Left lung (tissue), 10 donors: ENCODE results near the gene DSCAM. TPM values are rescaled to one million over a fixed set of nuclear protein-coding genes. Genes with fewer than 3 reads are reported as not detected.

Experiments
- ATAC-seq: fragments of 200-7000 bp; cut with Tn5 transposase; one replicate; pipeline ENCODE4 v1.9.1; 2020; ENCODE audit warnings: moderate library complexity
- DNase-seq, 4 donors: peaks; one replicate each; pipeline ENCODE4 v3.0.0-alpha.2; 2013 to 2020
- H3K27ac ChIP-seq, 2 donors: fragments of 200-600 bp; sonication (generic) in 1 of 2; one replicate each; pipeline versions ENCODE4 v1.5.0 to v1.8.0; 2020 to 2021
- H3K27me3 ChIP-seq, 2 donors: fragments of 200-600 bp; sonication (generic) in 1 of 2; one replicate each; pipeline versions ENCODE4 v1.5.0 to v1.8.0; 2020 to 2021
- H3K36me3 ChIP-seq, 2 donors: fragments of 200-600 bp; sonication (generic) in 1 of 2; one replicate each; pipeline versions ENCODE4 v1.5.0 to v1.8.0; 2020 to 2021
- H3K4me1 ChIP-seq, 2 donors: fragments of 200-600 bp; one replicate each; pipeline ENCODE4 v1.8.0; 2021
- H3K4me3 ChIP-seq, 2 donors: fragments of 200-600 bp; sonication (generic) in 1 of 2; one replicate each; pipeline versions ENCODE4 v1.5.0 to v1.8.0; 2020 to 2021; ENCODE audit warnings: mild to moderate bottlenecking in 1 of 2
- H3K9me3 ChIP-seq, 2 donors: fragments of 200-600 bp; sonication (generic) in 1 of 2; one replicate each; pipeline versions ENCODE4 v1.5.0 to v1.8.0; 2020 to 2021
- CTCF ChIP-seq, 2 donors: fragments of 200-600 bp; sonication (generic) in 1 of 2; IDR thresholded peaks; one replicate each; pipeline versions ENCODE4 v1.5.0 to v1.8.0; 2021; ENCODE audit warnings: antibody characterized with exemption in 2 of 2
- intact Hi-C, 2 donors: fragments of 100-400 bp; cut with DNase I; formaldehyde crosslinking; loops; one replicate each; pipeline versions ENCODE4 v1.11.2 to v1.14.2; 2022
- polyA plus RNA-seq, 6 donors: library from polyadenylated mRNA; unstranded; fragments of 120-200 nt; gene quantifications; one replicate each; pipeline ENCODE4 v1.2.1, GENCODE V29; 2013; ENCODE audit not compliant: insufficient read length in 6 of 6
- total RNA-seq, 2 donors: library from RNA; stranded (reverse); fragmentation: NEBNext Ultra II Directional; extraction: Animal tissue kit (Norgen Biotek cat#: 25700); gene quantifications; one replicate each; pipeline ENCODE4 v1.2.1, GENCODE V29; 2021
- donor health status: DM: no; HTN: yes; CAD: no.
- donor health status: DM: no; HTN: no; CAD: no.

Gene DSCAM
- total and polyA plus RNA-seq, 8 donors, result 0.03 to 0.24 (median 0.07) TPM; not detected in 1

GRCh38 chr21:40179166-40179565 lies 667.8 kb downstream of the DSCAM start:
- intact Hi-C loops, result no loop called here
- no peak for TF ChIP-seq CTCF (IDR thresholded peaks at IDR 0.05)
- DNase-seq (peak in 1 of 4 donors; percentile 30), ATAC-seq (no peak)
- no peak overlapping the region for H3K4me3 ChIP-seq
- H3K27me3 ChIP-seq, result peaks cover 0 to 6% of the 10 kb centered on the region in 2 donors
- H3K36me3 ChIP-seq, result no peaks in the 10 kb centered on the region
- H3K27ac ChIP-seq, result no peak overlapping the region
- no peaks in the 10 kb centered on the region for H3K4me1 ChIP-seq
- H3K9me3 ChIP-seq, result peaks cover 0 to 9% of the 10 kb centered on the region in 2 donors

DNA sequence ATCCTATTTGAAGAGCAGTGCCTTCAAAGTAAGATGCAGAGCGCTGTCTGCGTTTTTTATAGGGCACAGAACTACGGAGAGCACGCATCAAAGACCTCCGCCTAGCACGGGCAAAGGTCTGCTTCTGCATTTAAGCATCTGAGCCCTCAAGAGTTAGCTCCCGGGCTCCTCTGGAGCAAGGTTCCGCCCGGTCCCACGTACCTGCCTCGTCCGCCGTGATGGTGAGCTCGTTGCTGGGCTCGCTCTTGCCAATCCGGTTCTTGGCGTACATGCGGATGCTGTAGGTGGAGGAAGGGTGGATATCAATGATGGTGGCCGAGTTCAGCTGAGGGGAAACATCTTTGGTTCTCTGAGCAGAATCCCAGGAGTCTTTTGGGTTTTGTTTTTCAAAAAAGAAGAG lies 668.2 kb downstream of the DSCAM start:
- H3K9me3 ChIP-seq, result peaks cover 0 to 9% of the 10 kb centered on the region in 2 donors
- peaks cover 0 to 6% of the 10 kb centered on the region in 2 donors for H3K27me3 ChIP-seq
- ATAC-seq (no peak), DNase-seq (no peak)
- no peak overlapping the region for H3K27ac ChIP-seq
- no peaks in the 10 kb centered on the region for H3K36me3 ChIP-seq
- intact Hi-C loops, result no loop called here
- TF ChIP-seq CTCF (IDR thresholded peaks at IDR 0.05), result no peak
- no peak overlapping the region for H3K4me3 ChIP-seq
- H3K4me1 ChIP-seq, result no peaks in the 10 kb centered on the region

GRCh38 chr21:40177979-40178378 lies 669.0 kb downstream of the DSCAM start:
- no peak for ATAC-seq
- Histone ChIP-seq H3K4me3 (no peak overlapping the region), H3K36me3 (no peaks in the 10 kb centered on the region), H3K27me3 (peaks cover 0 to 6% of the 10 kb centered on the region in 2 donors), H3K9me3 (peaks cover 0 to 9% of the 10 kb centered on the region in 2 donors), H3K4me1 (no peaks in the 10 kb centered on the region), H3K27ac (no peak overlapping the region)
- DNase-seq, result no peak
- intact Hi-C loops, result no loop called here
- TF ChIP-seq CTCF (IDR thresholded peaks at IDR 0.05), result no peak

DNA sequence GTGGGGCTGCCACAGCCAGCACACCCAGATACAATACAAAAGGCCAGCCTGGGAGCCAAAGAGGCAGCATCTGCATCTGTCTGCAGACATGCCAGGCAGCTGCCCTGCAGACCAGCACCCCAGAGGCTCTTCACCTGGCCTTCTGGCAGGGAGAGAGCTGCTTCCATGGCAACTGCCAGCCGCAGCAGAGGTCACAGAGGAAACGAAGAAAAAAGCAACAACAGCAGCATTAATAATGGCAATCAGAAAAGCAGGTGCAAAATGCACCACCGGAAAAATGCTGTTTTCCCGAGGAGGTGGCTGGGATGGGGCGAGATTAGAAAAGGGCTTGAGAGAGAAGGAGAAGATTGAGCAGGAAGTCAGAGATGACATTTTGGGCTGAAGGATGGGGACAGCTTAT lies 670.2 kb downstream of the DSCAM start:
- no peak for DNase-seq
- no peak overlapping the region for H3K27ac ChIP-seq
- H3K4me3 ChIP-seq, result no peak overlapping the region
- peaks cover 0 to 6% of the 10 kb centered on the region in 2 donors for H3K27me3 ChIP-seq
- TF ChIP-seq CTCF (IDR thresholded peaks at IDR 0.05), result no peak
- intact Hi-C loops, result no loop called here
- no peaks in the 10 kb centered on the region for H3K36me3 ChIP-seq
- H3K4me1 ChIP-seq, result no peaks in the 10 kb centered on the region
- no peak for ATAC-seq
- peaks cover 0 to 6% of the 10 kb centered on the region in 2 donors for H3K9me3 ChIP-seq

GRCh38 chr21:40173816-40174215 lies 673.1 kb downstream of the DSCAM start:
- no peak for DNase-seq
- Histone ChIP-seq H3K27ac (no peak overlapping the region), H3K4me3 (no peak overlapping the region), H3K9me3 (no peaks in the 10 kb centered on the region), H3K4me1 (no peaks in the 10 kb centered on the region), H3K27me3 (peaks cover 0 to 6% of the 10 kb centered on the region in 2 donors), H3K36me3 (no peaks in the 10 kb centered on the region)
- no peak for ATAC-seq
- TF ChIP-seq CTCF (IDR thresholded peaks at IDR 0.05), result no peak
- intact Hi-C loops, result no loop called here
